GM23338 (cell line): ENCODE results near the gene DRGX. TPM values are rescaled to one million over a fixed set of nuclear protein-coding genes. Genes with fewer than 3 reads are reported as not detected.

Experiments
- ATAC-seq: fragments of 200-7000 bp; cut with Tn5 transposase; 3 replicates; pipeline ENCODE4 v1.9.1; 2020
- DNase-seq: peaks from one replicate; pipeline ENCODE4 v3.0.0-alpha.2; 2015; ENCODE audit warnings: low spot score
- H2AFZ ChIP-seq: fragments of 200-600 bp; sonication (generic); 2 replicates; pipeline ENCODE4 v1.8.0; 2016; ENCODE audit warnings: antibody characterized with exemption, mild to moderate bottlenecking, moderate library complexity
- H3F3A ChIP-seq: fragments of 200-600 bp; sonication (generic); replicated peaks from 2 replicates; pipeline ENCODE4 v1.8.0; 2017; ENCODE audit warnings: antibody characterized with exemption, mixed run types, low read depth
- H3K27ac ChIP-seq: fragments of 200-600 bp; sonication (generic); 2 replicates; pipeline ENCODE4 v1.6.1; 2016; ENCODE audit warnings: low read depth
- H3K27me3 ChIP-seq: fragments of 200-600 bp; sonication (generic); 2 replicates; pipeline ENCODE4 v1.8.0; 2016; ENCODE audit warnings: mild to moderate bottlenecking, mixed run types, moderate library complexity; ENCODE audit not compliant: insufficient read depth
- H3K36me3 ChIP-seq: fragments of 200-600 bp; sonication (generic); 2 replicates; pipeline ENCODE4 v1.8.0; 2016; ENCODE audit warnings: mild to moderate bottlenecking; ENCODE audit not compliant: insufficient read depth
- H3K4me1 ChIP-seq: fragments of 200-600 bp; sonication (generic); 2 replicates; pipeline ENCODE4 v1.8.0; 2016; ENCODE audit warnings: mild to moderate bottlenecking, moderate library complexity; ENCODE audit not compliant: insufficient read depth
- H3K4me2 ChIP-seq: fragments of 200-600 bp; sonication (generic); 2 replicates; pipeline ENCODE4 v1.7.1; 2017; ENCODE audit warnings: mixed run types
- H3K4me3 ChIP-seq: fragments of 200-600 bp; sonication (generic); 2 replicates; pipeline ENCODE4 v1.6.1; 2016; ENCODE audit warnings: mixed run types
- H3K79me2 ChIP-seq: fragments of 200-600 bp; sonication (generic); replicated peaks from 2 replicates; pipeline ENCODE4 v1.8.0; 2017; ENCODE audit warnings: mild to moderate bottlenecking; ENCODE audit not compliant: insufficient read depth
- H3K9me2 ChIP-seq: fragments of 200-600 bp; sonication (generic); 2 replicates; pipeline ENCODE4 v1.8.0; 2017; ENCODE audit not compliant: insufficient read depth
- H4K20me1 ChIP-seq: fragments of 200-600 bp; sonication (generic); replicated peaks from 2 replicates; pipeline ENCODE4 v1.8.0; 2017; ENCODE audit warnings: mild to moderate bottlenecking; ENCODE audit not compliant: insufficient read depth
- H3K27ac Mint-ChIP-seq: 2 replicates; pipeline ENCODE4 v1.8.0; 2020; ENCODE audit warnings: inconsistent platforms, mild to moderate bottlenecking, moderate library complexity, mixed read lengths
- H3K27me3 Mint-ChIP-seq: 3 replicates; pipeline ENCODE4 v1.8.0; 2022; ENCODE audit warnings: low read depth, mild to moderate bottlenecking, moderate library complexity, mixed read lengths, inconsistent platforms; ENCODE audit not compliant: insufficient read depth, poor library complexity
- H3K36me3 Mint-ChIP-seq: 3 replicates; pipeline ENCODE4 v1.8.0; 2021; ENCODE audit warnings: low read depth, mild to moderate bottlenecking, inconsistent platforms, moderate library complexity, mixed read lengths
- H3K4me1 Mint-ChIP-seq: 3 replicates; pipeline ENCODE4 v1.8.0; 2020; ENCODE audit warnings: mild to moderate bottlenecking, inconsistent platforms, mixed read lengths
- H3K4me3 Mint-ChIP-seq: 3 replicates; pipeline ENCODE4 v1.8.0; 2021; ENCODE audit warnings: moderate library complexity, mild to moderate bottlenecking, inconsistent platforms, mixed read lengths
- H3K9me3 Mint-ChIP-seq: 3 replicates; pipeline ENCODE4 v1.8.0; 2020; ENCODE audit warnings: moderate library complexity, mild to moderate bottlenecking, inconsistent platforms, mixed read lengths
- CREB1 ChIP-seq: fragments of 250-450 bp; sonication (Bioruptor Pico); IDR thresholded peaks from 2 replicates; pipeline ENCODE4 v1.5.0; 2020; ENCODE audit warnings: low read depth, mild to moderate bottlenecking, moderate library complexity
- ETS1 ChIP-seq: IDR thresholded peaks from 2 replicates; pipeline ENCODE4 v1.6.1; 2016; ENCODE audit warnings: antibody characterized with exemption
- EZH2 ChIP-seq: fragments of 200-600 bp; sonication (generic); IDR thresholded peaks from one replicate; pipeline ENCODE4 v1.8.0; 2017; ENCODE audit warnings: antibody characterized with exemption, mild to moderate bottlenecking, low read depth; ENCODE audit not compliant: unreplicated experiment
- EZH2phosphoT487 ChIP-seq: fragments of 200-600 bp; sonication (generic); IDR thresholded peaks from one replicate; pipeline ENCODE4 v1.8.1; 2018; ENCODE audit warnings: antibody characterized with exemption; ENCODE audit not compliant: unreplicated experiment
- JUNB ChIP-seq: IDR thresholded peaks from one replicate; pipeline ENCODE4 v1.6.1; 2016; ENCODE audit warnings: antibody characterized with exemption; ENCODE audit not compliant: unreplicated experiment
- NANOG ChIP-seq: IDR thresholded peaks from 2 replicates; pipeline ENCODE4 v1.6.1; 2016; ENCODE audit warnings: antibody characterized with exemption, borderline replicate concordance
- POLR2AphosphoS5 ChIP-seq: IDR thresholded peaks from 2 replicates; pipeline ENCODE4 v1.6.1; 2016; ENCODE audit warnings: antibody characterized with exemption, low read depth
- STAT1 ChIP-seq: IDR thresholded peaks from one replicate; pipeline ENCODE4 v1.6.1; 2016; ENCODE audit warnings: antibody characterized with exemption; ENCODE audit not compliant: unreplicated experiment
- ZNF114 ChIP-seq: fragments of 250-450 bp; sonication (Bioruptor Pico); IDR thresholded peaks from 2 replicates; pipeline ENCODE4 v1.5.0; 2020; ENCODE audit warnings: mild to moderate bottlenecking, moderate library complexity
- ZNF331 ChIP-seq: fragments of 250-450 bp; sonication (Bioruptor Pico); IDR thresholded peaks from 2 replicates; pipeline ENCODE4 v1.5.0; 2020; ENCODE audit warnings: low read depth, mild to moderate bottlenecking, moderate library complexity
- ZNF462 ChIP-seq: fragments of 250-450 bp; sonication (Bioruptor Pico); IDR thresholded peaks from 2 replicates; pipeline ENCODE4 v1.5.0; 2020; ENCODE audit warnings: mild to moderate bottlenecking, moderate library complexity
- polyA plus RNA-seq: library from polyadenylated mRNA; unstranded; fragments of >200 nt; fragmentation: Nextera tagmentation; extraction: Ambion mirVana; gene quantifications from 2 replicates; pipeline ENCODE4 v1.2.1, GENCODE V29; 2016
- total RNA-seq: library from RNA; depleted of rRNA; stranded (reverse); fragments of >200 nt; shearing (Covaris generic); gene quantifications from 2 replicates; pipeline ENCODE4 v1.2.3, GENCODE V29; 2014
- TF ChIP-seq, protein P1 (sequence below): IDR thresholded peaks from one replicate; pipeline ENCODE4 v1.6.1; 2018; ENCODE audit warnings: antibody characterized with exemption; ENCODE audit not compliant: unreplicated experiment
- TF ChIP-seq, protein P2 (sequence below), 2 experiments: fragments of 200-600 bp in 1 of 2; sonication (generic) in 1 of 2; conservative IDR thresholded peaks; 2 replicates each; pipeline versions ENCODE4 v1.5.1 to v1.6.1; 2016 to 2017; ENCODE audit warnings: antibody characterized with exemption in 2 of 2, low read depth in 2 of 2, mild to moderate bottlenecking in 2 of 2, moderate library complexity in 1 of 2

Gene DRGX
- total and polyA plus RNA-seq, 2 experiments from 2014 or later = not detected

GRCh38 chr10:49403363-49403762 lies 7.5 kb upstream of the DRGX start (continued):
- no peak for TF ChIP-seq NANOG
- TF ChIP-seq ETS1 = no peak
- no peak for TF ChIP-seq ZNF331 (CRISPR knock-in tag)
- TF ChIP-seq EZH2 = no peak

- Mint-ChIP-seq H3K9me3 (no peaks in the 10 kb centered on the region), H3K27me3 (peaks cover 65% of the 10 kb centered on the region), H3K4me1 (peaks cover 38% of the 10 kb centered on the region), H3K36me3 (no peaks in the 10 kb centered on the region), H3K4me3 (no peak overlapping the region), H3K27ac (no peak overlapping the region)
- no peaks in the 10 kb centered on the region for H3K36me3 ChIP-seq
- H3K9me2 ChIP-seq = no peaks in the 10 kb centered on the region
- no peak overlapping the region for H3K27ac ChIP-seq
- no peaks in the 10 kb centered on the region for H3K79me2 ChIP-seq
- H4K20me1 ChIP-seq = peaks cover 11% of the 10 kb centered on the region
- 0 out of 2 replicates have a peak, but pooled peaks cover 9% of the 10 kb centered on the region for H3F3A ChIP-seq
- ATAC-seq (no peak), DNase-seq (no peak)
- H3K4me2 ChIP-seq = no peak overlapping the region
- H2AFZ ChIP-seq = no peak overlapping the region
- no peak overlapping the region for H3K4me3 ChIP-seq
- peaks cover 82% of the 10 kb centered on the region for H3K27me3 ChIP-seq
- peaks cover 26% of the 10 kb centered on the region for H3K4me1 ChIP-seq
- no peak for TF ChIP-seq EZH2
- TF ChIP-seq ZNF114 (CRISPR knock-in tag) = no peak
- TF ChIP-seq JUNB = no peak
- TF ChIP-seq, protein P1, sequence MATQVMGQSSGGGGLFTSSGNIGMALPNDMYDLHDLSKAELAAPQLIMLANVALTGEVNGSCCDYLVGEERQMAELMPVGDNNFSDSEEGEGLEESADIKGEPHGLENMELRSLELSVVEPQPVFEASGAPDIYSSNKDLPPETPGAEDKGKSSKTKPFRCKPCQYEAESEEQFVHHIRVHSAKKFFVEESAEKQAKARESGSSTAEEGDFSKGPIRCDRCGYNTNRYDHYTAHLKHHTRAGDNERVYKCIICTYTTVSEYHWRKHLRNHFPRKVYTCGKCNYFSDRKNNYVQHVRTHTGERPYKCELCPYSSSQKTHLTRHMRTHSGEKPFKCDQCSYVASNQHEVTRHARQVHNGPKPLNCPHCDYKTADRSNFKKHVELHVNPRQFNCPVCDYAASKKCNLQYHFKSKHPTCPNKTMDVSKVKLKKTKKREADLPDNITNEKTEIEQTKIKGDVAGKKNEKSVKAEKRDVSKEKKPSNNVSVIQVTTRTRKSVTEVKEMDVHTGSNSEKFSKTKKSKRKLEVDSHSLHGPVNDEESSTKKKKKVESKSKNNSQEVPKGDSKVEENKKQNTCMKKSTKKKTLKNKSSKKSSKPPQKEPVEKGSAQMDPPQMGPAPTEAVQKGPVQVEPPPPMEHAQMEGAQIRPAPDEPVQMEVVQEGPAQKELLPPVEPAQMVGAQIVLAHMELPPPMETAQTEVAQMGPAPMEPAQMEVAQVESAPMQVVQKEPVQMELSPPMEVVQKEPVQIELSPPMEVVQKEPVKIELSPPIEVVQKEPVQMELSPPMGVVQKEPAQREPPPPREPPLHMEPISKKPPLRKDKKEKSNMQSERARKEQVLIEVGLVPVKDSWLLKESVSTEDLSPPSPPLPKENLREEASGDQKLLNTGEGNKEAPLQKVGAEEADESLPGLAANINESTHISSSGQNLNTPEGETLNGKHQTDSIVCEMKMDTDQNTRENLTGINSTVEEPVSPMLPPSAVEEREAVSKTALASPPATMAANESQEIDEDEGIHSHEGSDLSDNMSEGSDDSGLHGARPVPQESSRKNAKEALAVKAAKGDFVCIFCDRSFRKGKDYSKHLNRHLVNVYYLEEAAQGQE = no peak
- TF ChIP-seq, protein P2, sequence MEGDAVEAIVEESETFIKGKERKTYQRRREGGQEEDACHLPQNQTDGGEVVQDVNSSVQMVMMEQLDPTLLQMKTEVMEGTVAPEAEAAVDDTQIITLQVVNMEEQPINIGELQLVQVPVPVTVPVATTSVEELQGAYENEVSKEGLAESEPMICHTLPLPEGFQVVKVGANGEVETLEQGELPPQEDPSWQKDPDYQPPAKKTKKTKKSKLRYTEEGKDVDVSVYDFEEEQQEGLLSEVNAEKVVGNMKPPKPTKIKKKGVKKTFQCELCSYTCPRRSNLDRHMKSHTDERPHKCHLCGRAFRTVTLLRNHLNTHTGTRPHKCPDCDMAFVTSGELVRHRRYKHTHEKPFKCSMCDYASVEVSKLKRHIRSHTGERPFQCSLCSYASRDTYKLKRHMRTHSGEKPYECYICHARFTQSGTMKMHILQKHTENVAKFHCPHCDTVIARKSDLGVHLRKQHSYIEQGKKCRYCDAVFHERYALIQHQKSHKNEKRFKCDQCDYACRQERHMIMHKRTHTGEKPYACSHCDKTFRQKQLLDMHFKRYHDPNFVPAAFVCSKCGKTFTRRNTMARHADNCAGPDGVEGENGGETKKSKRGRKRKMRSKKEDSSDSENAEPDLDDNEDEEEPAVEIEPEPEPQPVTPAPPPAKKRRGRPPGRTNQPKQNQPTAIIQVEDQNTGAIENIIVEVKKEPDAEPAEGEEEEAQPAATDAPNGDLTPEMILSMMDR (conservative IDR thresholded peaks at IDR 0.05; ENCODE audit: low read depth in 2 of 2) = no peak
- no peak for TF ChIP-seq ZNF331 (CRISPR knock-in tag)
- no peak for TF ChIP-seq NANOG
- no peak for TF ChIP-seq CREB1 (CRISPR knock-in tag)
- TF ChIP-seq ZNF462 (CRISPR knock-in tag) = no peak
- no peak for TF ChIP-seq STAT1
- TF ChIP-seq EZH2phosphoT487 = no peak
- TF ChIP-seq POLR2AphosphoS5 = no peak
Measured at GRCh38 chr10:49400365-49400764, 4.5 kb upstream of the DRGX start.
